Measurements from ENCODE around the gene PDLIM1. TPM values are rescaled to one million over a fixed set of nuclear protein-coding genes. Genes with fewer than 3 reads are reported as not detected.

The PDLIM1 gene
- total and polyA plus RNA-seq, 10 of the 15 experiments (the other 5 are each of a cell fraction or from before 2014, with no cell fraction given), result 95.7 to 714 (median 309) TPM

GRCh38 chr10:95245425-95246055 is 45.3 kb downstream of the PDLIM1 start (continued):
- TF ChIP-seq E2F4 (IDR thresholded peaks at IDR 0.05; ENCODE audit: low read depth, low read length) (no peak), IKZF2 (IDR thresholded peaks at IDR 0.05) (peak; percentile 69 to 74; a peak in 3 of 4 replicates), NR2F1 (conservative IDR thresholded peaks at IDR 0.05) (peak; percentile 92), CREB1 (IDR thresholded peaks at IDR 0.05; ENCODE audit: low read depth) (0 out of 2 replicates have a peak, but pooled peaks have one; percentile 39), ZBED1 (IDR thresholded peaks at IDR 0.05; ENCODE audit: borderline replicate concordance) (peak; percentile 76; the same call in 1 of the 2 replicates), YBX1 (IDR thresholded peaks at IDR 0.05) (no peak), MEF2A (IDR thresholded peaks at IDR 0.05; ENCODE audit: insufficient read depth, low read depth, low read length) (peak; percentile 44; the same call in 1 of the 2 replicates), POLR2AphosphoS2 (IDR thresholded peaks at IDR 0.05; ENCODE audit: low read depth, low read length) (no peak), IKZF1 (conservative IDR thresholded peaks at IDR 0.05) (peak; percentile 62), DPF2 (IDR thresholded peaks at IDR 0.05) (peak; percentile 75), BCLAF1 (IDR thresholded peaks at IDR 0.05) (no peak), ATF2 (IDR thresholded peaks at IDR 0.05; ENCODE audit: low read length) (peak; percentile 76), SMC3 (IDR thresholded peaks at IDR 0.05; ENCODE audit: borderline replicate concordance, low read length) (peak; percentile 28; the same call in 1 of the 2 replicates), MTA2 (IDR thresholded peaks at IDR 0.05; ENCODE audit: low read depth) (peak; percentile 68), FOXM1 (IDR thresholded peaks at IDR 0.05; ENCODE audit: low read depth, low read length) (peak; percentile 76; the same call in 1 of the 2 replicates), PAX5 (IDR thresholded peaks at IDR 0.05; ENCODE audit: borderline replicate concordance, low read depth, low read length) (0 out of 2 replicates have a peak, but pooled peaks have one; percentile 32), PML (IDR thresholded peaks at IDR 0.05; ENCODE audit: low read length) (peak; percentile 56; the same call in 1 of the 2 replicates), RUNX3 (IDR thresholded peaks at IDR 0.05; ENCODE audit: low read length) (peak; percentile 99), CBFB (IDR thresholded peaks at IDR 0.05; ENCODE audit: low read depth) (peak; percentile 52; the same call in 1 of the 2 replicates), HSF1 (IDR thresholded peaks at IDR 0.05; ENCODE audit: low read depth, low read length) (no peak), NFYA (IDR thresholded peaks at IDR 0.05; ENCODE audit: borderline replicate concordance, low read depth, low read length) (no peak), CBX5 (IDR thresholded peaks at IDR 0.05; ENCODE audit: low read depth) (0 out of 2 replicates have a peak, but pooled peaks have one; percentile 41), RAD21 (IDR thresholded peaks at IDR 0.05; ENCODE audit: insufficient read depth, low read depth, low read length) (0 out of 2 replicates have a peak, but pooled peaks have one; percentile 9), RB1 (IDR thresholded peaks at IDR 0.05; ENCODE audit: borderline replicate concordance) (no peak), JUNB (IDR thresholded peaks at IDR 0.05) (peak; percentile 82), ZNF274 (IDR thresholded peaks at IDR 0.05; ENCODE audit: insufficient read depth, insufficient read length) (no peak)

All from GM12878 (cell line).